SK-N-MC (cell line): ENCODE results near the gene LDHD.

Experiments
- EZH2 ChIP-seq: fragments of 200-600 bp; sonication (generic); IDR thresholded peaks from one replicate; pipeline ENCODE4 v1.6.1; 2017; ENCODE audit warnings: antibody characterized with exemption
- FOXP2 ChIP-seq: optimal IDR thresholded peaks from 2 replicates; pipeline ENCODE3; 2011; ENCODE audit warnings: mild to moderate bottlenecking, moderate library complexity; ENCODE audit not compliant: insufficient read depth; ENCODE audit errors: extremely low read length, control extremely low read depth
- POLR2AphosphoS5 ChIP-seq: IDR thresholded peaks from 2 replicates; pipeline ENCODE4 v1.6.1; 2012; ENCODE audit warnings: mild to moderate bottlenecking, low read depth, low read length, borderline replicate concordance

DNA sequence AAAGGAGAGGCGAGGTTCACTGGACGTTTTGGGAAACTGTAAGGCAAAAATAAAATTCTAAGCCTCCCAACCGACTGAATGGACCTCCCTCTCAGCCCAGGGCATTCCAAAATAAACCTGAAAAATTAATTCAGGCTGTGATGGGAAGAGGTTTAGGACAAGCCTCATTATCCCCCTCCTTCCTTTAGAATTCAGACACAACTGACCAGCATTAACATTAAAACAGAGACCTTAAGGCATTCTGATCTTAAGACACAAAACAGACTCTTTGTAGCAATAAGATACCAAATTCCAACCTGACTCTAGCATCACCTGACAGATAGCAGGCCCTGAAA lies 298 bp upstream of the LDHD start:
- TF ChIP-seq EZH2 = no peak
- TF ChIP-seq FOXP2 = no peak
- no peak for TF ChIP-seq POLR2AphosphoS5
